ENCODE measurements around the gene SPRING1. TPM values are rescaled to one million over a fixed set of nuclear protein-coding genes. Genes with fewer than 3 reads are reported as not detected.
"Not testable (repeated sequence)": the region's sequence is repeated elsewhere in the genome, so short reads cannot be mapped to it uniquely, and the experiment has no call there.

Gene SPRING1
- total RNA-seq, 3 donors from 2014 or later: 32.2 to 53.7 (median 53.6) TPM

DNA sequence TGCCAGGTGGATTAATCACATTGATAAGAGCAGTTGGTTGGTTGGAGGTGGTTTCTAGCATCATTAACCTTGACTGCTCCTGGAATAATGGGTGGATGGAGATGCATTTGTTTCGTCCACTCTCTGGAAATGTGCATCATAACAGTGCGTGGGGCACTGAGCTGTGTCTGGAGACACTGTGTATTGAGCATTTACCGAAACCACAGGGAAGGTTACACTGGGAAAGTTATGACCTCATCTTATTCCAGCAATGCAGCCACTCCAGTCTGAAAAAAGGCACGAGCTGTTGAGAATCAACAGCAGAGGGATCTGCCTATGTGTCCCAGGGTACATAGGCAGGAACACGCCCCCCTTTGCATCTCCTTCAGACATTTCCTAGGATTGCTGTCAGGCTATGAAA, 27.4 kb upstream of the SPRING1 start:
- ATAC-seq (no peak), DNase-seq (no peak)
- H3K36me3 ChIP-seq (ENCODE audit: low read depth): no peaks in the 10 kb centered on the region
- no peaks in the 10 kb centered on the region for H3K4me1 ChIP-seq (ENCODE audit: low read depth)
- H3K9me3 ChIP-seq: no peaks in the 10 kb centered on the region
- TF ChIP-seq CTCF (IDR thresholded peaks at IDR 0.05): no peak
- intact Hi-C loops (cut with DNase I, micrococcal nuclease): no loop called here
- H3K4me3 ChIP-seq: no peak overlapping the region

GRCh38 chr12:116761499-116761898, 23.6 kb upstream of the SPRING1 start:
- no peak for TF ChIP-seq CTCF (IDR thresholded peaks at IDR 0.05)
- no peak for DNase-seq
- Histone ChIP-seq H3K9me3 (no peaks in the 10 kb centered on the region), H3K36me3 (ENCODE audit: low read depth) (no peaks in the 10 kb centered on the region), H3K4me3 (no peak overlapping the region), H3K4me1 (ENCODE audit: low read depth) (no peaks in the 10 kb centered on the region)
- intact Hi-C loops (cut with DNase I, micrococcal nuclease): no loop called here
- ATAC-seq: no peak

GRCh38 chr12:116760622-116761020, 22.8 kb upstream of the SPRING1 start:
- Histone ChIP-seq H3K4me3 (no peak overlapping the region), H3K36me3 (ENCODE audit: low read depth) (no peaks in the 10 kb centered on the region), H3K4me1 (ENCODE audit: low read depth) (no peaks in the 10 kb centered on the region), H3K9me3 (no peaks in the 10 kb centered on the region)
- intact Hi-C loops (cut with DNase I, micrococcal nuclease): no loop called here
- ATAC-seq (no peak), DNase-seq (no peak)
- TF ChIP-seq CTCF (IDR thresholded peaks at IDR 0.05): no peak

DNA sequence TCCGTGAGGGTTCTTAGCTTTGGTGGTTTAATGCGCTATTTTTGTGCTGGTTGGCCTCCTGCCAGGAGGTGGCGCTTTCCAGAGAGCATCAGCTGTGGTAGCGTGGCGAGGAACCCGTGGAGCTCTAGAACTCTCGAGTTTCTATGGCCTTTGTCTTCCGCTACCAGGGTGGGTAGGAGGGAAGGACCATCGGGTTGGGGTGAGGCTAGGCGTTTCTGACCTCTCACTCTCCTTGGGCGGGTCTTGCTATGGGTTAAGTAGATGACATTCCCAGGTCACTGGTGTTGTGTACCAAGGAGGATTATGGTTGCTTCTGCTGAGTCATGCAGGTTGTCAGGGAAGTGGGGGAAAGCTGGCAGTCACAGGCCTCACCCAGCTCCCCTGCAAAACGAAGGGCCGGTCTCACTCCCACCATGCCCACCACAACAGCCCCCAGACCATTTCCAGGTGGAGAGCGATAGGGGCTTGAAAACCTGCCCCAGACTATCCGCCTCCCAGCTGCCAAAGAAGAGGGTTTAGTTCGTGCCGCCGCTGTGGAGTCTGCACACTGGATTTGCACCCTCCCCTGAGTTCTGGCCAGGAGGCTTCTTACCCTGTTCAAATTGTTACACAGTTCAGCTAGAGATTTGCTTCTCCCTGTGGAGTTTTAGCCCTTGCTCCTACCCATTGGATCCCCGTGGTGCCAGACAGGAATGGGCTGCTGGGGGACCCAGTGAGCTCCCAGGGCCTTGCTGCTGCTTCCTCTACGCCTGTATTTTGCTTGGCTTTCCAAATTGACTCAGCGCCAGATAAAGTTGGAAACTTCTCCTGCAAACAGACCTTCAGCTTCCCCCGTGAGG, 22.1 kb upstream of the SPRING1 start:
- peak in 2 of 3 donors; percentile 37 to 43 for DNase-seq
- peak; percentile 39 for ATAC-seq
- no peak for TF ChIP-seq CTCF (IDR thresholded peaks at IDR 0.05)
- intact Hi-C loops (cut with DNase I, micrococcal nuclease): no loop called here
- Histone ChIP-seq H3K4me3 (no peak overlapping the region), H3K9me3 (no peaks in the 10 kb centered on the region), H3K4me1 (ENCODE audit: low read depth) (no peaks in the 10 kb centered on the region), H3K36me3 (ENCODE audit: low read depth) (no peaks in the 10 kb centered on the region)

DNA sequence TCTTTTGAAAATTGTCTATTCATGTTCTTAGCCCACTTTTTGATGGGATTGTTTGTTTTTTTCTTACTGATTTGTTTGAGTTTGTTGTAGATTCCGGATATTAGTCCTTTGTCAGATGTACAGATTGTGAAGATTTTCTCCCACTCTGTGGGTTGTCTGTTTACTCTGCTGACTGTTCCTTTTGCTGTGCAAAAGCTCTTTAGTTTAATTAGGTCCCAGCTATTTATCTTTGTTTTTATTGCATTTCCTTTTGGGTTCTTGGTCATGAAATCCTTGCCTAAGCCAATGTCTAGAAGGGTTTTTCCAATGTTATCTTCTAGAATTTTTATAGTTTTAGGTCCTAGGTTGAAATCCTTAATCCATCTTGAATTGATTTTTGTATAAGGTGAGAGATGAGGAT, 16.9 kb upstream of the SPRING1 start:
- intact Hi-C loops (cut with DNase I, micrococcal nuclease); H3K4me1 ChIP-seq (ENCODE audit: low read depth); H3K36me3 ChIP-seq (ENCODE audit: low read depth); H3K4me3 ChIP-seq; DNase-seq; ATAC-seq; H3K9me3 ChIP-seq: not testable (repeated sequence)

DNA sequence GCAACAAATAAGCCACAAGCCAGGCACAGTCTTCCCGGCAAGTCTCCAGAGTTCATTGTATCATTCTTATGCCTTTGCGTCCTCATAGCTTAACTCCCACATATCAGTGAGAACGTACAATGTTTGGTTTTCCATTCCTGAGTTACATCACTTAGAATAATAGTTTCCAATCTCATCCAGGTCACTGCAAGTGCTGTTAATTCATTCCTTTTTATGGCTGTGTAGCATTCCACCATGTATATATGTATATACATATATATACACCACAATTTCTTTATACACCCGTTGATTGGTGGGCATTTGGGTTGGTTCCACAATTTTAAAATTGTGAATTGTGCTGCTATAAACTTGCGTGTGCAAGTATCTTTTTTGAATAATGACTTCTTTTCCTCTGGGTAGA, 16.2 kb upstream of the SPRING1 start:
- H3K9me3 ChIP-seq; DNase-seq; ATAC-seq; H3K4me1 ChIP-seq (ENCODE audit: low read depth); intact Hi-C loops (cut with DNase I, micrococcal nuclease); H3K4me3 ChIP-seq; H3K36me3 ChIP-seq (ENCODE audit: low read depth): not testable (repeated sequence)

All from mucosa of descending colon (tissue), 3 donors.